ENCODE results near the gene PLSCR1. TPM values are rescaled to one million over a fixed set of nuclear protein-coding genes. Genes with fewer than 3 reads are reported as not detected.

The PLSCR1 gene
- total RNA-seq, 3 donors from 2014 or later, result 119 to 264 (median 180) TPM

DNA sequence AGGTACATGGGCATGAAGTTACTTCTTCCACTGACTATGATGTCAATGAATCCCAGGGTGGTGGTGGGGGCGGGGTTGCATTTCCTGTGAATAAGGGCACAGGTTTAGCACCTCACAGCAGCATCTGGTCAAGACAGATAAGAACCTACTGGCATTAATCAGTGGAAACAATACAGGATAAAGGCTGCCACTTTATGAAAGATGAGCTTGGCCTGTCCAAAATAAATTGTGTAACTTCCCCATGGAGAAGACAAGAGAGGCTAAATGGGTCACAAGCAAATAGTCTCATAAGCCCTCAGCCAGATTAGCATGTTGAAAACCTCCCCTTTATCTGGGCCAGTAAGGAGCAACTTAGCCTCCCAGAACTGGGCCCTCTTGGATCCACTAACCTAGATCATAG, 47.7 kb downstream of the PLSCR1 start:
- H3K36me3 ChIP-seq (ENCODE audit: low read depth), result no peaks in the 10 kb centered on the region
- H3K4me1 ChIP-seq (ENCODE audit: low read depth), result peaks cover 17% of the 10 kb centered on the region
- no peak overlapping the region for H3K4me3 ChIP-seq
- intact Hi-C loops (cut with DNase I, micrococcal nuclease), result no loop called here
- no peak for DNase-seq
- TF ChIP-seq, protein P1, sequence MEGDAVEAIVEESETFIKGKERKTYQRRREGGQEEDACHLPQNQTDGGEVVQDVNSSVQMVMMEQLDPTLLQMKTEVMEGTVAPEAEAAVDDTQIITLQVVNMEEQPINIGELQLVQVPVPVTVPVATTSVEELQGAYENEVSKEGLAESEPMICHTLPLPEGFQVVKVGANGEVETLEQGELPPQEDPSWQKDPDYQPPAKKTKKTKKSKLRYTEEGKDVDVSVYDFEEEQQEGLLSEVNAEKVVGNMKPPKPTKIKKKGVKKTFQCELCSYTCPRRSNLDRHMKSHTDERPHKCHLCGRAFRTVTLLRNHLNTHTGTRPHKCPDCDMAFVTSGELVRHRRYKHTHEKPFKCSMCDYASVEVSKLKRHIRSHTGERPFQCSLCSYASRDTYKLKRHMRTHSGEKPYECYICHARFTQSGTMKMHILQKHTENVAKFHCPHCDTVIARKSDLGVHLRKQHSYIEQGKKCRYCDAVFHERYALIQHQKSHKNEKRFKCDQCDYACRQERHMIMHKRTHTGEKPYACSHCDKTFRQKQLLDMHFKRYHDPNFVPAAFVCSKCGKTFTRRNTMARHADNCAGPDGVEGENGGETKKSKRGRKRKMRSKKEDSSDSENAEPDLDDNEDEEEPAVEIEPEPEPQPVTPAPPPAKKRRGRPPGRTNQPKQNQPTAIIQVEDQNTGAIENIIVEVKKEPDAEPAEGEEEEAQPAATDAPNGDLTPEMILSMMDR (IDR thresholded peaks at IDR 0.05), result no peak
- no peak for ATAC-seq
- H3K9me3 ChIP-seq, result no peaks in the 10 kb centered on the region

DNA sequence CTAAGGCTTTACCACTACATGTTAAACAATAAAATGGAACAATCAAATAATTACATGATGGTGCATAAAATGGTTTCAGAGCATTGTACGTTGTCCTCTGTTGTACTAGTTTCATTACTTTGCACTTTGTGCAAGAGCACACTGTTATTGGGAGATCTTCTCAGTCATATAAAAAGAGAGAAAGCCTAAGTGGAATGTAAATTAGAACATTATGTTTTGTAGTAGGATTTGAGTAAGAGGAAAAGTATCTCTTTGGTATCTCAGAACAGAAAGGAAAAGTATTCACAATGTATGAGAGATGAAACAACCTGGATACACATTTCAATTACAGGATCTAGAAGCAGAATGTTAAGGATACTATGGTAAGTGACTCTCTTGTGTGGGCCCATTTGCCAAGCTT, 48.2 kb downstream of the PLSCR1 start:
- Histone ChIP-seq H3K4me1 (ENCODE audit: low read depth) (peaks cover 16% of the 10 kb centered on the region), H3K36me3 (ENCODE audit: low read depth) (no peaks in the 10 kb centered on the region), H3K4me3 (no peak overlapping the region), H3K9me3 (peaks cover 2% of the 10 kb centered on the region)
- no peak for ATAC-seq
- no peak for DNase-seq
- TF ChIP-seq, protein P1 (IDR thresholded peaks at IDR 0.05), result no peak
- intact Hi-C loops (cut with DNase I, micrococcal nuclease), result no loop called here

DNA sequence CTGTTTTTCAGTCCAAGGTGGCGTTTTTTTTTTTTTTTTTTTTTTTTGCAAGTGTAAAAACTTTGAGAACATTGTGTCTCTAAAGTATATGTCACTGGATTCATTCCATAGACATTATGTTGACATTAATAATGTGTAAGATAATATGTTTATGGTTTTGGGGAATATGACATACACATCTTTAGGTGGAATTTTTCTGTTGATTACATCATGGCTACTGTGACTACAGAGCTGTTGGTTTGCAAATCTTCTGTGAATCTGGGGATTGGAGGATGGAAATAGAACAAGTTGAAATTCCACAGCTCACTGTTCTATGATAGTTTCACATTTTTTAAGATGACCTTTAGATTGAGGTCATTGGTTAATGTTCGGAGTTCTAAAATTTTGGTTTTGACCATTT, 50.6 kb downstream of the PLSCR1 start:
- intact Hi-C loops (cut with DNase I, micrococcal nuclease), result no loop called here
- H3K4me1 ChIP-seq (ENCODE audit: low read depth), result peaks cover 12% of the 10 kb centered on the region
- no peaks in the 10 kb centered on the region for H3K36me3 ChIP-seq (ENCODE audit: low read depth)
- DNase-seq, result no peak
- TF ChIP-seq, protein P1 (IDR thresholded peaks at IDR 0.05), result no peak
- no peak overlapping the region for H3K4me3 ChIP-seq
- ATAC-seq, result no peak
- H3K9me3 ChIP-seq, result peaks cover 7% of the 10 kb centered on the region

DNA sequence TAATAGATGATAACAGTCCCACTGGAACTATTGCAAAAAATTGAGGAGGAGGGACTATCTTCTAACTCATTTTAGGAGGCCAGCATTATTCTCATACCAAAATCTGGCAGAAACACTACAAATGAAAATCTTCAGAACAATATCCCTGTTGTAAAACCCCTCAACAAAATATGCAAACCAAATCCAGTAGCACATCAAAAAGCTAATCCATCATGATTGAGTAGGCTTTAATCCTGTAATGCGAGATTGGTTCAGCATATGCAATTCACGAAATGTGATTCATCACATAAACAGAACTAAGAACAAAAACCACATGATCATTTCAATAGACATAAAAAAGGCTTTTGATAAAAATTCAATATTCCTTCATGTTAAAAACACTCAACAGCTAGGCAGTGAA, 51.2 kb downstream of the PLSCR1 start:
- DNase-seq (no peak), ATAC-seq (no peak)
- TF ChIP-seq, protein P1 (IDR thresholded peaks at IDR 0.05), result no peak
- intact Hi-C loops (cut with DNase I, micrococcal nuclease), result no loop called here
- Histone ChIP-seq H3K4me3 (no peak overlapping the region), H3K4me1 (ENCODE audit: low read depth) (peaks cover 10% of the 10 kb centered on the region), H3K9me3 (peaks cover 7% of the 10 kb centered on the region), H3K36me3 (ENCODE audit: low read depth) (no peaks in the 10 kb centered on the region)

DNA sequence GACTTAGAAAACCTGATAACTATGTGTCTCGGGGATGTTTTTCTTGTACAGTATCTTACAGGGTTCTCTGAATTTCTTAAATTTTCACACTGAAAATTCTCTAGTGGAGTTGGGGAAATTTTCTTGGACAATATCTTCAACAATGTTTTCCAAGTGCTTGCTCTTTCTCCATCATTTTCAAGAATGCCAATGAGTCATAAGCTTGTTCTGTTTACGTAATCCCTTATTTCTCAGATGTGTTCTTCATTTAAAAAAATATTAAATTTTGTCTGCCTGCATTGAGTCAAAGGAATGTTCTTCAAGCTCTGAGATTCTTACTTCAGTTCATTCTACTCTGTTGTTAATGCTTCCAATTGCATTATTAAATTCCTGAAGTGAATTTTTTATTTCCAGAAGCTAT, 53.1 kb downstream of the PLSCR1 start:
- TF ChIP-seq, protein P1 (IDR thresholded peaks at IDR 0.05), result no peak
- ATAC-seq (no peak), DNase-seq (no peak)
- Histone ChIP-seq H3K4me3 (no peak overlapping the region), H3K4me1 (ENCODE audit: low read depth) (peaks cover 7% of the 10 kb centered on the region), H3K9me3 (peaks cover 7% of the 10 kb centered on the region), H3K36me3 (ENCODE audit: low read depth) (no peaks in the 10 kb centered on the region)
- intact Hi-C loops (cut with DNase I, micrococcal nuclease), result no loop called here

DNA sequence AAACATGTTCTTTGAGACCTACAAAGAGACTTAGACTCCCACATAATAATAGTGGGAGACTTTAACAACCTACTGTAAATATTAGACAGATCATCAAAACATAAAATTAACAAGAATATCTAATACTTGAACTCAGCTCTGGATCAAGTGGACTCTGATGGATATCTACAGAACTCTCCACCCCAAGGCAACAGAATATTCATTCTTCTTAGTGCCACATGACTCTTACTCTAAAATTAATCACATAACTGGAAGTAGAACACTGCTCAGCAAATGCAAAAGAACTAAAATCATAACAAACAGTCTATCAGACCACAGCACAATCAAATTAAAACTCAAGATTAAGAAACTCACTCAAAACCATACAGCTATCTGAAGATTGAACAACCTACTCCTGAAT, 59.1 kb downstream of the PLSCR1 start:
- intact Hi-C loops (cut with DNase I, micrococcal nuclease), result no loop called here
- Histone ChIP-seq H3K4me3 (no peak overlapping the region), H3K9me3 (peaks cover 3% of the 10 kb centered on the region), H3K4me1 (ENCODE audit: low read depth) (no peaks in the 10 kb centered on the region), H3K36me3 (ENCODE audit: low read depth) (no peaks in the 10 kb centered on the region)
- TF ChIP-seq, protein P1 (IDR thresholded peaks at IDR 0.05), result no peak
- DNase-seq (no peak), ATAC-seq (no peak)

Data from mucosa of descending colon (tissue), 3 donors.